Lower lobe of right lung (tissue), 2 donors: ENCODE measurements around the gene RIBC1. TPM values are rescaled to one million over a fixed set of nuclear protein-coding genes. Genes with fewer than 3 reads are reported as not detected.

ENCODE experiments used
- ATAC-seq, 2 donors: fragments of 200-7000 bp; cut with Tn5 transposase; one replicate each; pipeline ENCODE4 v1.9.1; 2020 to 2022; ENCODE audit warnings: mild to moderate bottlenecking in 2 of 2, moderate library complexity in 2 of 2
- DNase-seq: peaks from one replicate; pipeline ENCODE4 v3.0.0-alpha.2; 2020
- H3K27ac ChIP-seq: fragments of 200-600 bp; one replicate; pipeline ENCODE4 v1.8.0; 2022
- H3K27me3 ChIP-seq: fragments of 200-600 bp; one replicate; pipeline ENCODE4 v1.8.0; 2022; ENCODE audit warnings: low read depth
- H3K36me3 ChIP-seq: fragments of 200-600 bp; one replicate; pipeline ENCODE4 v1.8.0; 2022; ENCODE audit warnings: mild to moderate bottlenecking
- H3K4me1 ChIP-seq: fragments of 200-600 bp; one replicate; pipeline ENCODE4 v1.8.0; 2022
- H3K4me3 ChIP-seq: fragments of 200-600 bp; one replicate; pipeline ENCODE4 v1.8.0; 2022; ENCODE audit warnings: mild to moderate bottlenecking
- H3K9me3 ChIP-seq: fragments of 200-600 bp; one replicate; pipeline ENCODE4 v1.8.0; 2022
- CTCF ChIP-seq: fragments of 200-600 bp; IDR thresholded peaks from one replicate; pipeline ENCODE4 v1.8.0; 2022; ENCODE audit warnings: antibody characterized with exemption, mild to moderate bottlenecking
- intact Hi-C: fragments of 100-400 bp; cut with DNase I; formaldehyde crosslinking; loops from one replicate; pipeline ENCODE4 v1.11.0; 2022
- total RNA-seq: library from RNA; stranded (reverse); fragmentation: NEBNext Ultra II Directional; extraction: Animal tissue kit (Norgen Biotek cat#: 25700); gene quantifications from one replicate; pipeline ENCODE4 v1.2.1, GENCODE V29; 2021
- donor health status: DM: no; HTN: yes; CAD: no; lungs with severe emphysema.

The RIBC1 gene
- total RNA-seq, 1 donor from 2014 or later: 3.0 TPM

- Histone ChIP-seq H3K27me3 (no peaks in the 10 kb centered on the region), H3K4me3 (no peak overlapping the region), H3K9me3 (no peaks in the 10 kb centered on the region), H3K36me3 (peaks cover 14% of the 10 kb centered on the region), H3K27ac (no peak overlapping the region), H3K4me1 (peaks cover 22% of the 10 kb centered on the region)
- ATAC-seq: peak; percentile 69 to 77
- peak; percentile 75 for TF ChIP-seq CTCF
- intact Hi-C loops: no loop called here
- DNase-seq: peak; percentile 53
These were observed 13.3 kb downstream of the RIBC1 start for GRCh38 chrX:53435997-53436396.

GRCh38 chrX:53437206-53437605 lies 14.5 kb downstream of the RIBC1 start:
- ATAC-seq: no peak
- intact Hi-C loops: no loop called here

GRCh38 chrX:53438174-53438831 lies 15.6 kb downstream of the RIBC1 start:
- ATAC-seq: no peak
- H3K27ac ChIP-seq: no peak overlapping the region

More at GRCh38 chrX:53437206-53437605, 14.5 kb downstream of the RIBC1 start:
- Histone ChIP-seq H3K4me1 (peaks cover 26% of the 10 kb centered on the region), H3K36me3 (peaks cover 2% of the 10 kb centered on the region), H3K27me3 (no peaks in the 10 kb centered on the region), H3K9me3 (no peaks in the 10 kb centered on the region), H3K27ac (no peak overlapping the region), H3K4me3 (no peak overlapping the region)
- no peak for TF ChIP-seq CTCF
- DNase-seq: no peak

GRCh38 chrX:53438832-53439230 lies 16.2 kb downstream of the RIBC1 start:
- no peak for ATAC-seq
- no peak for TF ChIP-seq CTCF
- Histone ChIP-seq H3K4me1 (peaks cover 17% of the 10 kb centered on the region), H3K4me3 (no peak overlapping the region), H3K27me3 (no peaks in the 10 kb centered on the region), H3K27ac (no peak overlapping the region), H3K36me3 (no peaks in the 10 kb centered on the region), H3K9me3 (no peaks in the 10 kb centered on the region)
- intact Hi-C loops: no loop called here
- DNase-seq: no peak

More at GRCh38 chrX:53438174-53438831, 15.6 kb downstream of the RIBC1 start:
- intact Hi-C loops: no loop called here
- H3K4me1 ChIP-seq: peaks cover 21% of the 10 kb centered on the region
- H3K9me3 ChIP-seq: no peaks in the 10 kb centered on the region
- H3K27me3 ChIP-seq: no peaks in the 10 kb centered on the region
- H3K36me3 ChIP-seq: no peaks in the 10 kb centered on the region
- no peak for DNase-seq
- TF ChIP-seq CTCF: no peak
- H3K4me3 ChIP-seq: no peak overlapping the region

GRCh38 chrX:53440101-53440500 lies 17.4 kb downstream of the RIBC1 start:
- peak overlapping the region; percentile 73 for H3K27ac ChIP-seq
- intact Hi-C loops: no loop called here
- H3K4me3 ChIP-seq: no peak overlapping the region
- no peaks in the 10 kb centered on the region for H3K9me3 ChIP-seq
- no peaks in the 10 kb centered on the region for H3K27me3 ChIP-seq
- TF ChIP-seq CTCF: no peak
- no peak for DNase-seq
- H3K36me3 ChIP-seq: no peaks in the 10 kb centered on the region
- peaks cover 12% of the 10 kb centered on the region for H3K4me1 ChIP-seq
- ATAC-seq: no peak
